Lower lobe of right lung (tissue), 2 donors: ENCODE data around the gene MBD3. TPM values are rescaled to one million over a fixed set of nuclear protein-coding genes. Genes with fewer than 3 reads are reported as not detected.

Experiments used
- ATAC-seq, 2 donors: fragments of 200-7000 bp; cut with Tn5 transposase; one replicate each; pipeline ENCODE4 v1.9.1; 2020 to 2022; ENCODE audit warnings: mild to moderate bottlenecking in 2 of 2, moderate library complexity in 2 of 2
- DNase-seq: peaks from one replicate; pipeline ENCODE4 v3.0.0-alpha.2; 2020
- H3K27ac ChIP-seq: fragments of 200-600 bp; one replicate; pipeline ENCODE4 v1.8.0; 2022
- H3K27me3 ChIP-seq: fragments of 200-600 bp; one replicate; pipeline ENCODE4 v1.8.0; 2022; ENCODE audit warnings: low read depth
- H3K36me3 ChIP-seq: fragments of 200-600 bp; one replicate; pipeline ENCODE4 v1.8.0; 2022; ENCODE audit warnings: mild to moderate bottlenecking
- H3K4me1 ChIP-seq: fragments of 200-600 bp; one replicate; pipeline ENCODE4 v1.8.0; 2022
- H3K4me3 ChIP-seq: fragments of 200-600 bp; one replicate; pipeline ENCODE4 v1.8.0; 2022; ENCODE audit warnings: mild to moderate bottlenecking
- H3K9me3 ChIP-seq: fragments of 200-600 bp; one replicate; pipeline ENCODE4 v1.8.0; 2022
- CTCF ChIP-seq: fragments of 200-600 bp; IDR thresholded peaks from one replicate; pipeline ENCODE4 v1.8.0; 2022; ENCODE audit warnings: antibody characterized with exemption, mild to moderate bottlenecking
- intact Hi-C: fragments of 100-400 bp; cut with DNase I; formaldehyde crosslinking; loops from one replicate; pipeline ENCODE4 v1.11.0; 2022
- total RNA-seq: library from RNA; stranded (reverse); fragmentation: NEBNext Ultra II Directional; extraction: Animal tissue kit (Norgen Biotek cat#: 25700); gene quantifications from one replicate; pipeline ENCODE4 v1.2.1, GENCODE V29; 2021
- donor health status: DM: no; HTN: yes; CAD: no; lungs with severe emphysema.

MBD3 gene
- total RNA-seq, 1 donor from 2014 or later, result 68.1 TPM

GRCh38 chr19:1629256-1629808 lies 36.7 kb upstream of the MBD3 start:
- intact Hi-C loops, result no loop called here
- H3K4me1 ChIP-seq, result no peaks in the 10 kb centered on the region
- H3K4me3 ChIP-seq, result no peak overlapping the region
- DNase-seq (no peak), ATAC-seq (no peak)
- peaks cover 39% of the 10 kb centered on the region for H3K36me3 ChIP-seq
- TF ChIP-seq CTCF, result no peak
- H3K27me3 ChIP-seq, result no peaks in the 10 kb centered on the region
- H3K9me3 ChIP-seq, result no peaks in the 10 kb centered on the region
- no peak overlapping the region for H3K27ac ChIP-seq

- ATAC-seq (no peak), DNase-seq (no peak)
- H3K27me3 ChIP-seq, result no peaks in the 10 kb centered on the region
- no peak for TF ChIP-seq CTCF
- peaks cover 29% of the 10 kb centered on the region for H3K36me3 ChIP-seq
- H3K4me1 ChIP-seq, result no peaks in the 10 kb centered on the region
- no peak overlapping the region for H3K27ac ChIP-seq
- intact Hi-C loops, result no loop called here
- no peak overlapping the region for H3K4me3 ChIP-seq
- H3K9me3 ChIP-seq, result no peaks in the 10 kb centered on the region
These were observed 34.5 kb upstream of the MBD3 start for GRCh38 chr19:1627194-1627593.

- H3K27me3 ChIP-seq, result no peaks in the 10 kb centered on the region
- no peak for ATAC-seq
- TF ChIP-seq CTCF, result no peak
- H3K4me3 ChIP-seq, result no peak overlapping the region
- H3K27ac ChIP-seq, result no peak overlapping the region
- no peak for DNase-seq
- no peaks in the 10 kb centered on the region for H3K9me3 ChIP-seq
- intact Hi-C loops, result no loop called here
- H3K36me3 ChIP-seq, result peaks cover 29% of the 10 kb centered on the region
- H3K4me1 ChIP-seq, result no peaks in the 10 kb centered on the region
These were observed 33.8 kb upstream of the MBD3 start for GRCh38 chr19:1626417-1627010.

- no peaks in the 10 kb centered on the region for H3K27me3 ChIP-seq
- ATAC-seq (peak; percentile 70 to 79), DNase-seq (peak; percentile 74)
- H3K36me3 ChIP-seq, result peaks cover 40% of the 10 kb centered on the region
- no peak overlapping the region for H3K4me3 ChIP-seq
- TF ChIP-seq CTCF, result peak; percentile 59
- intact Hi-C loops, result no loop called here
- no peaks in the 10 kb centered on the region for H3K4me1 ChIP-seq
- no peaks in the 10 kb centered on the region for H3K9me3 ChIP-seq
- no peak overlapping the region for H3K27ac ChIP-seq
These were observed 31.8 kb upstream of the MBD3 start for GRCh38 chr19:1624458-1624857.

GRCh38 chr19:1622541-1622940 lies 29.9 kb upstream of the MBD3 start:
- Histone ChIP-seq H3K4me1 (no peaks in the 10 kb centered on the region), H3K27me3 (no peaks in the 10 kb centered on the region), H3K27ac (no peak overlapping the region), H3K4me3 (no peak overlapping the region), H3K9me3 (no peaks in the 10 kb centered on the region), H3K36me3 (peaks cover 54% of the 10 kb centered on the region)
- TF ChIP-seq CTCF, result no peak
- intact Hi-C loops, result no loop called here
- ATAC-seq (no peak), DNase-seq (no peak)
